T-helper 1 cell treated with Interleukin-12 subunit alpha and Interleukin-12 subunit beta and Interleukin-4 antibody, amounts not matched to agents 30 ng/mL and 1 ng/mL, for 36 hours (primary cell): ENCODE results near the gene GMCL1. TPM values are rescaled to one million over a fixed set of nuclear protein-coding genes. Genes with fewer than 3 reads are reported as not detected.

Experiments used
- intact Hi-C: fragments of 100-400 bp; cut with micrococcal nuclease; formaldehyde crosslinking; loops from one replicate; pipeline ENCODE4 v1.15.1; 2024
- total RNA-seq: library from RNA; stranded (reverse); gene quantifications from 2 replicates; pipeline ENCODE4 v1.2.3, GENCODE V29; 2022

Gene GMCL1
- total RNA-seq, 1 donor from 2014 or later, result 30.4 TPM

DNA sequence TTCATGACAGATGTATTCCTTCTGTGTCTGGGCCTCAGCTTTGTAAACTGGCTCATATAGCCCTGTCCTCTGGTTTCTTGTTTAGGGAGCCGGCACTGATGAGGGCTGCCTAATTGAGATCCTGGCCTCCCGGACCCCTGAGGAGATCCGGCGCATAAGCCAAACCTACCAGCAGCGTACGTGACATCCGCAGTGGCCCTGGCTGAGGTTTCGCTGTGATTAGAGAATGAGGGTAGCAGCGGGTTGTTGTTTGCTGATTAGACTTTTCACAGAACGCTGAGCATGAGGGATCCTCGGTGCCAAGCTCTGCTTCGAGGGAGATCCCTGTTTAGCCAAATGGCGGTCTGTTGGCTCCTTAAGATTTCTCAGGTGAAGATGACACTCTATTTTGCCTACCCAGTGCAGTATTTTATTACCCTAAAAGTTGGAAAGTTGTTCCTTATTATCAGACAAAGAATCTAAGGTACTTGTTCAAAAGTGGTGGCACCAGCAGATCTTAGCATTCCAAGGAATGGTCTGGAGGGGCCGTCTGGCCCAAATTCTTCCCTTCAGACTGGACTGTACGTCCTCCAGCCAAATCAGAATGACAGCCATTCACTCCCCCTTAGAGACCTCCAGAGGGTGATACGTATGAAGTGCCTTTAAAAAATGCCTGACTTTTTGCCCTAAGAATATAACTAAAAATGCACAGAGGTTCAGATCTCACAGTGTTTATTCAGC is 21.5 kb upstream of the GMCL1 start:
- intact Hi-C loops, result no loop called here

DNA sequence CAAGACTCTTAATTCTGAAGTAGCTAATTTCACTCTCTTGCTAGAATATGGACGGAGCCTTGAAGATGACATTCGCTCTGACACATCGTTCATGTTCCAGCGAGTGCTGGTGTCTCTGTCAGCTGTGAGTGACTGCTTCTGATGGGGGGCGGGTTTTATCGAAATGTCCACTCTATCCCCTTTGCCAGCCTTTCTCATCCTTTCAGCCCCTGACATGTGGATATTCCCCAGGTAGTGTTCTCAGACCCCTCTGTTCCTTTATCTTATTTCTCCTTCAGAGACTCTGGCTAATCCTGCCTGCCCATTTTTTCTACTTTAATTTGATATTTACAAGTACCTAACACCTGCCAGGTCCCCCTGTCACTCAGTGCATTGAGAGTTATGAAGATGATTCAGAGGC is 18.9 kb upstream of the GMCL1 start:
- intact Hi-C loops, result no loop called here

DNA sequence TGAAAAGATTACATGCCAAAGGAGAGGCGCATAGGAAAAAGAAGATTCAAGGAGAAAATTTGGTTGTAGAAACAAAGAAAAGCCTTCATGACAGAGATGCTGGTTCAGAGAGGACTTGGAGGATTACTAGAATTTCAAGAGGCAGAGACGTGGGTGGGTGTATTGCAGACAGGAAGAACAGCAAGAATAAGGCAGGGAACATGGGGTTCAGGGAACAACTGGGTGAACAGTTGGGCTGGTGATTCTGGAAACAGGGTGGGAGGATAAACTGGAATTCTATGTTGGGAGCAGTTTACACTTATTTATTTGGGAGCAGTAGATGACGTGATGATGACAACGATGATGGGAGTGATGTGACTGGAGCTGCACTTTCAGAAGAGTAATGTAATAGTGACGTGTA is 18.4 kb upstream of the GMCL1 start:
- intact Hi-C loops, result no loop called here

DNA sequence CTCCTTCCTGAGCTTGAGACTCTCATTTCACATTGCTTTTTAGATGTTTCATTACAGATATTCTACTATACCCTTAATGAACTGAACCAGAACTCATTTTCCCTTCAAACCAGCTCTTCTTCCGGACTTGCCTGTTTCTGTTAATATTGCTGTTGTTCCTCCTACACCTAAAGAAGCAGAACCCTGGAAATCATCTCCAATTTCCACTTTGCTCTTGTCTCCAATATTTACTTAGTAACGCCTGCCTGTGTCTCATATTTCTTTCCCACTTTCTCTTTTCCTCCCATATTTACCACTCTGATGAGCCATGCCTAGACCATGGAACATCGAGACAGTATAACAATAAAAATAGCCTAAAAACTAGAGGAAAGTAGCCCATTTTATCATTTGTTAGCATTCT is 17.9 kb upstream of the GMCL1 start:
- intact Hi-C loops, result no loop called here

DNA sequence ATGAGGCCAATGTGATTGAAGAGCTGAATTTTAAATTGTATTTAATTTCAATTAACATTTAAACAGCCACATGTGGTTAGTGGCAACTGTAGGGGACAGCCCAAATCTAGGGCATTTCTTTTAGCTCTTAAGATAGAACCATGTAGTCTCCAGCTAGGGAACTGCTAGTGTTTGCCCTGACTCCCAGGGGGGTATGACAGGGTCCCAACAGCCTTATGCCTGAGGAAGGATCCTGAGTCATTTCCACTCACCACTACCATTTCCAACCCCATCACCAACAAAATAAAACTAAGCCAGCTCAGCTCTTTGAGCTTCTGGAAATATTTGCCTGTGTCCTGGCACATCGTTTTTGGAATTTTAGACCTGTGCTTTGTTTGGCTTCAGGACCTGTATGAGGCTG is 13.7 kb upstream of the GMCL1 start:
- intact Hi-C loops, result loop anchor here (2.0 kb wide), 1 partner anchor 379 kb away; the partner anchor contains the start of gene NFU1

DNA sequence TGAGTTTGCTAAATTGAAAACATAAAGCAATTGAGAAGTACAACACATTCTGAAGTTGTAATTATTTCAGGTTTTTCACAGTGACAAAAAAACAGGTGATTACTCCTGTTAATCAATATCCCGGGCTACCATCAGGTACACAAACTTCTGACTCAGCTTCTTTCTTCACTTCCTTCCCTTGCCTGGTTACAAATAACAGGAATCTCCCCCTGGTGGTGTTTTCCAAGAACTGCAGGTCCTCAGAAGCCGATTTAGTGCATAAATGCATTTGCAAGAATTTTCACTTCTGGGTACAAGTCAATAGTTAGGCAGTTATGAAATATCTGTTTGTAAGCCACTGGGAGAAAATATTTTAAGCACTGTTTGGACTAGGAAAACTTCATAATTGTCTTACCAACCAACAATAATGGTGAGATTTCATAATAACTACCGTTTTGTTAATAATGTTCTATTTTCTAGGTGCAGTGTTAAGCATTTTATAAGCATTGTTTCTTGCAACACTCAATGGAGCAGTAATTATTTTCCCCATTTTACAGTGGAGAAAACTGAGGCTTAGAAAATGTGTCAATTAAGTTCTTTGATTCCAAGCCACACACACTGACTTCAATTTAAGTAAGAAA is 12.4 kb upstream of the GMCL1 start:
- intact Hi-C loops, result loop anchor here (1.0 to 2.0 kb wide), 6 partner anchors 12 to 380 kb away; partner anchors contain the start of genes ANXA4, GMCL1 and NFU1

DNA sequence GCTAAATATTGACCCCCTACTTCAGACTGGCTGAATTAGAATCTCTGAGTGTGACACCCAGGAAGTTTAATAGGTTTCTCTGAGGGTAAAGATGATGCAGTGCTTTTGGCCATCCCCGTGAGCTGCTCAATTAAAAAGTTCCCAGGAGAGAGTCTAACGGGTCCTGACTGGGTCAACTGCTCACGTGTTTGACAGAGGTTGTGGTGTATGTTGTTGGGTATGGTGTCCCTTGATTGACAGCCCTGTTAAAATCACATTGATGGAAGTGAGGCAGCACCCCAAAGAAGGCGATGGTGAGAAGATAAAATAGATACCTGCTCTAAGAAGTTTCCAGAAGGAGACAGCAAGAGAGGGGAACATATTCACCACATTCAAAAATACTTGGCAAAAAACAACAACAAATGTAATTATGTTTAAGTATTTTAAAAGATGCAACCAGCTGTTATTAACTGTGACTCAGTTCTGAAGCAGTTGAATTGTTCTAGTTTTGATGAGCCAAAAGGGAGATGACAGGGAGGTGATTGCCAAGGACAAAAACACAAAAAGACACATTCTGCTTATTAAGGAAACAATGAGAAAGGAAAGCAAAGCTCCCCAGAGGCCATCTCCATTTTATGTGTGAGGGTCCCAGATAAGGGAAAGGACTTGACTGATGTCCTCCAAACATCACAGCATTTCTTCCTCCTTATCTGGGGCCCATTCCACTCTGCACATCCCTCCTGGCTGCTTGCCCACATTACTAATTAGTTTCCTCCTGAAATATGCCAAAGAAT is 11.5 kb upstream of the GMCL1 start:
- intact Hi-C loops, result loop anchor here (1.0 to 2.0 kb wide), 6 partner anchors 11 to 381 kb away; partner anchors contain the start of genes ANXA4, GMCL1 and NFU1

DNA sequence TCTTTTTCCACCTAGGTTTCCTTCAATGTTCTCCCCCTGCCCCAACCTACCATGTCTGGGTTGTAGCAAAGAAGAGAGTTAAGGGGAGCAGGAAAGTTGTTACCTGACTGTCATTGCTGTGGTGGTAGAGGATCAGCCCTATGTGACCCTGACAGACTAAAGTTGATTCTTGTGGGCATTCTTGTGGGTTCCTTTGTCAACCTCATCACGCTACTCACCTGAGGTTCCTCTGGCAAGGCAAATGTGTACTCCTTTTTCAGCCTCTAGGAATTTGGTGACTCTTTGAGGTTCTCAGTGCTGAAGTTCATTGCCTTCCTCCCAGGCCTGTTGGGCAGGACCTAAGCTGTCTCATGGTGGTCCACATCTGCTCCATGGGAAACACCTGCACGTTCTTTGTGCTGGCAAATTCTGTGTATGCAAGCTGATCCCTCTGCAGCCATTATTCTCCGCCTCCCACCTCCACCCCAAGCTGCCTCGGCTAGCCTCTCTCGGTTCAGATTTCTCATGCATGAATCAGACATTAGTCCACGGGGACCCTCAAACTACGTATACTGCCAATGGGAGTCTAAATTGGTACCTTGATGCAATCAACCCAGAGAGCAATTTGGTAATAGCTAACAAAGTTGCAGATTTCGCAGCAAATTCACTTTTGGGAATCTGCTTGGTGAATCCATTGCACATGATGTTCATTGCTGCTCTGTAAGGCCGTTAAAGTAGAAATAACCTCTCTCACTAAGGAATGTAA is 1.5 kb upstream of the GMCL1 start:
- intact Hi-C loops, result loop anchor here (2.0 to 5.0 kb wide), 5 partner anchors 53 to 1575 kb away; partner anchors contain the start of genes APLF, FBXO48, PCBP1 and PPP3R1

DNA sequence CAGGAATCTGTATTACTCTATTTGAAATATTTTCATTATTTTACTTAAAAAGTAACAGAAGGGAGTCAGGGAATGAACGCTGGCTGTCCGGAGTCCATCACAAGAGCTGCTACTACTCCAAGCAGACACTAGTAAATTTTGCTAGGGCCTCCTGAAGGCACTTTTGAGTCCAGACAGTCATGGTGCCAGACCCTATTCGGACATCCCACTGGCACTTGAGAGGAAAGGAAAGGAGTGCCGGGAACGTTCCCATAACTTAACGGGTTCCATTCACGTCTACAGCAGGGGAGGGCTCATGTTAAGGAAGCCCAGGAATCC is 563 bp upstream of the GMCL1 start:
- intact Hi-C loops, result loop anchor here (1.0 to 5.0 kb wide), 16 partner anchors 12 to 1576 kb away; partner anchors contain the start of genes APLF, C2orf42, FBXO48 and GFPT1

DNA sequence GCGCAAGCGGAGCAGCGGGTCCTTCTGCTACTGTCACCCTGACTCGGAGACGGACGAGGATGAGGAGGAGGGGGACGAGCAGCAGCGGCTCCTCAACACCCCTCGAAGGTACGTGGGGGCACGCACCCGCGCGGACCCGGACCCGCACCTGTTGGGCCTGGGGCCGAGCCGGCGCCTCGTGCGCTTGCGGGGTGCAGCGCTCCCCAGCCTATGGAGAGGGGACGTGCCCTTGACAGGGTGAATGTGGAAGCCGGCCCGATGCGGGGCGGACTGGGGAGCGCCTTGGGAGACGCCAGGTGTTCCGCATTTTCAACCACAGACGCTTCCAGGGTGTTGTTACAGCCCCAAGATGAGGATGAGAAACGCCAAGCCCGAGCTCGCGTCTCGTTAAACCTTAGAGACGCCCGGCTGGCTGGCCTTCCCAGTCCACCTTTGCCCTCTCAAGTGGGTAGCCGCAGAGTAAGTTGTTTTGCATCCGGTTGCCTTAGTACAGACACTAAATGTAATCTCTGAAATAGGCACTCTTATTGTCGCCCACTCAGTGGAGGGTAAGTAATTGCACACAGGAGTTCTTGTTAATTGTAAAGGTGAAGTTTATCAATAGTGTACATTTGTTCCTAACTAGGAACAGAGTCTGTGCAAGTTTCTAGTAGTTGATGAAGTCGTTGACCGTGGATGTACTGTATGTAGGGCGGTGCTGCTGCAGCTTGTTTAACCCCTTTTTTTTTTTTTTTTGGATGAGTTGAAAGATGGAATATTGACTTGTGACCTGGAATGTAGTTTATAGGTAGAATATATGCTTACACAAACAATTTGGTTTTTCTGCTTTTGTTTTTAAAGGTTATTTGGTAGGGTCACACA is 815 bp downstream of the GMCL1 start:
- intact Hi-C loops, result loop anchor here (1.0 kb wide), 3 partner anchors 88 to 313 kb away; partner anchors contain the start of gene ANXA4

DNA sequence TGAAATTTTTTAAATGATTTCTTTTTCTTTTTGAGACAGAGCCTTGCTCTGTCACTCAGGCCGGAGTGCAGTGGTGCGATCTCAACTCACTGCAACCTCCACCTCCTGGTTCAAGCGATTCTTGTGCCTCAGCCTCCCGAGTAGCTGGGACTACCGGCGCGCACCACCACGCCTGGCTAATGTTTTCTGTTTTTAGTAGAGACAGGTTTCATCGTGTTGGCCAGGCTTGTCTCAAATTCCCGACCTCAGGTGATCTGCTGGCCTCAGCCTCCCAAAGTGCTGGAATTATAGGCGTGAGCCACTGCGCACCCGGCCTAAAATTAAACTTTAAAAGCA is 1.4 kb downstream of the GMCL1 start:
- intact Hi-C loops, result loop anchor here (1.0 kb wide), 3 partner anchors 89 to 312 kb away; partner anchors contain the start of gene ANXA4

DNA sequence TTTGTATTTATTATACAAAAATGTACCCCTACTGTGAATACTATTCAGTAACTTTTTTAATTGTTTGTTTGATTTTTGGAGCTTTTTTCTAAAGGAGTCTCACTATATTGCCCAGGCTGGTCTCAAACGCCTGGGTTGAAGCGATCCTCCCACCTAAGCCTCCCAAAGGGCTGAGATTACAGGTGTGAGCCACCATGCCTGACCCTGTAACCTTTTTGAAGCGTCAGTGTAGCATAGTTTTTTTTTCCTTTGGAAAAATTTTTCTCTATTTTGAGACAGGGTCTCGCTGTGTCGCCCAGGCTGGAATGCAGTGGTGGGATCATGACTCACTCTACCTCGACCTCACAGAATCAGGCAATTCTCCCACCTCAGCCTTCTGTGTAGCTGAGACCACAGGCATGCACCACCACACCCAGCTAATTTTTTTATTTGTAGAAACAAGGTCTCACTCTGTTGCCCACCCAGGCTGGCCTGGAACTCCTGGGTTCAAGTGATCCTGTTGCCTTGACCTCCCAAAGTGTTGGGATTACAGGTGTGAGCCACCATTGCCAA is 2.0 kb downstream of the GMCL1 start:
- intact Hi-C loops, result no loop called here

DNA sequence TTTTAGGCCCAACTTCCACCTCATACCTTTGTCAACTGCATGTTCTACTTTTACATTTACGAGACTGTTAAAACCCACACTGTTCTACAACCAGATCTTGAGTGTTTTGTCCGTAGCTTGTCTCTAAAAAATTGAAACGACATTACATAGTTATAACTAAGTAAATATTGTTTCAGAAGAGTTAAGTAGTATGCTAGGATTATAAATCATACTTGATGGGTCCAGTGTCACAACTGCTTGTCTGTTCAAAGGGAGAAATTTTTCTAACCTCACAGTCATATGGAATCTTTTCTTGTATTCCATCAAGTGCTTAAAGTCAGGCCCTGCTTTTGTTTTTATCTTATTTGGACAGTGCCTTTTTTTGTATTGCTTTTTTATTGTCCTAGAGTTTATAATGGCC is 4.3 kb downstream of the GMCL1 start:
- intact Hi-C loops, result no loop called here

DNA sequence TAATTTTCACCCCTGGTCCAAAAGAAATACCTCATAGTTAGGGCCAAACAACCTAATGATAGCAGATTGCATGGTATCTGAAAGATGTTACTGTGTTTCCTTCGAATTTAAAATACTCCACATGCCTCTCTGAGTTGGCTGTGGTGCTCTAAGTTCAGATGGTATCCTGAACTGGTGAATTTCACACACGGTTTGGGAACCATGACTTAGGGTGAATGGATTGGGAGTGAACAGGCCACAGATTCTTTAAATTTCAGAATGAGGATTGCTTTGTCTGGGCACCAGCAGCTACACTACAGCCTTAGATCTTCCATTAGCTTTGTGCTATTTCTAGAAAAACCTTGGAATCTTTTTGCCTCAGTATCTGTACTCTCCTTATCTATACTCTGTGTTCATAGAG is 6.2 kb downstream of the GMCL1 start:
- intact Hi-C loops, result no loop called here

DNA sequence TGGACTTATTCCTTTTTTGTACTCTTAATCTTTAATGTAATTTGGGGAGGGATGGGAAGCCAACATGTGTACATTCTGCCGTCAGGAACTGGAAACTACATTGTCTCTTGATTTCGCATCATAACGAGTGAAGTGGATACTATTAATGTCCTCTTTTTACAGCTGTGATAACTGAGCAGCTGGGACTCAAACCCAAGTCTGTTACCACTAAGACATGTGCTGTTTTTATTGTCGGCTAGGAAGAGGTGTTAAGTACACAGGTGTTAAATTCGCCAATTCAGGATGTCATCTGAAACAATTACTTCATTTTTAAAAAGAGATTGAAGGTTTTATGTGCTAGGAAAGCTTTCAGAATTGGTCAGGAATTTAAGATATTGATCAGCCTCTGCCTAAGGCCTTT is 6.9 kb downstream of the GMCL1 start:
- intact Hi-C loops, result no loop called here

DNA sequence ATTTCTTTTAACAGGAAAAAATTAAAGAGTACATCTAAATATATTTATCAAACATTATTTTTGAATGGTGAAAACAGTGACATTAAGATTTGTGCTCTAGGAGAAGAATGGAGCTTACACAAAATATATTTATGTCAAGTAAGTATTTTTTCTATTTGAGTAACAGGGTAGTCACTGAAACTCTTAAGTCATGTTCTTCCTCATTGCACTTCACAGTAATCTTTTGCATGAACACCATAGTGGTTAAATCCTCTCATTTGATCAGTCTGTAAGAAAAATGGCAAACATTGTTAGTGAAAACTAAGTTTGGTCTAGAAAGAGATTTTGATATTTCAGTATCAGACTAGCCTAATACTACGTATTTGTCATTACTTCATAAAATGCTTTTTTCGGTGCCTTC is 8.1 kb downstream of the GMCL1 start:
- intact Hi-C loops, result no loop called here

DNA sequence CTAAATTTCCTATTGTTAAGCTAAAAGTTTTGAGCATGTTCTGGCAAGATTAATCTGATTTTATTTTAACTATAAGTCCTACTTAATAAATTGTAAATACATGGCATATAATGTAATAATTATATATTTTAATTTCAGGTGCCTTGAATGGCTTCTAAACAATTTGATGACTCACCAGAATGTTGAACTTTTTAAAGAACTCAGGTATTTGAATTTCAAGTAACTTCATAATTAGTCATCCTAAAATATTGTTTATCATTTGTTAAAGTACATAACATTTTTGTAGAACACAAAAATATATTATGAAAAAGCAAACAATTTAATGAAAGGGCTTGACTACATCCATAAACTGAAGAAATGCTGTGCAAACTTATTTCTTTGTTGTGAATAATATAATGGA is 14.5 kb downstream of the GMCL1 start:
- intact Hi-C loops, result loop anchor here (2.0 kb wide), 1 partner anchor 13 kb away; no protein-coding TSS in a partner anchor

DNA sequence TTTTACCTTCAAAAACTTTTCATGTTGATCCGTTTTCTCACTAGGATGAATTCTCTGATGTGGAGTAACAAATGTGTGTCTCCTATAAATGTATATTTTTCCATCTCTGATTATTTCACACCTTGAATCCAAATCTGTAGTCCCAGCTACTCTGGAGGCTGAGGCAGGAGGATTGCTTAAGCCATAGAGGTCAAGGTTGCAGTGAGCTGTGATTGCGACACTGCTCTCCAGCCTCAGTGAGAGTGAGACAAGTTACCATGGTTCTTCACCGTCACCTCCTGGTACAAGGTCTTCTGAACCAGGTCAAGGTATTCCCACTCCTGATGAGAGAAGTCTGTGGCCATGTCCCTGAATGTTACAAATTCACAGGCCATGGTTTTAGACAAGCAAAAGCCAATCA is 15.1 kb downstream of the GMCL1 start:
- intact Hi-C loops, result no loop called here

DNA sequence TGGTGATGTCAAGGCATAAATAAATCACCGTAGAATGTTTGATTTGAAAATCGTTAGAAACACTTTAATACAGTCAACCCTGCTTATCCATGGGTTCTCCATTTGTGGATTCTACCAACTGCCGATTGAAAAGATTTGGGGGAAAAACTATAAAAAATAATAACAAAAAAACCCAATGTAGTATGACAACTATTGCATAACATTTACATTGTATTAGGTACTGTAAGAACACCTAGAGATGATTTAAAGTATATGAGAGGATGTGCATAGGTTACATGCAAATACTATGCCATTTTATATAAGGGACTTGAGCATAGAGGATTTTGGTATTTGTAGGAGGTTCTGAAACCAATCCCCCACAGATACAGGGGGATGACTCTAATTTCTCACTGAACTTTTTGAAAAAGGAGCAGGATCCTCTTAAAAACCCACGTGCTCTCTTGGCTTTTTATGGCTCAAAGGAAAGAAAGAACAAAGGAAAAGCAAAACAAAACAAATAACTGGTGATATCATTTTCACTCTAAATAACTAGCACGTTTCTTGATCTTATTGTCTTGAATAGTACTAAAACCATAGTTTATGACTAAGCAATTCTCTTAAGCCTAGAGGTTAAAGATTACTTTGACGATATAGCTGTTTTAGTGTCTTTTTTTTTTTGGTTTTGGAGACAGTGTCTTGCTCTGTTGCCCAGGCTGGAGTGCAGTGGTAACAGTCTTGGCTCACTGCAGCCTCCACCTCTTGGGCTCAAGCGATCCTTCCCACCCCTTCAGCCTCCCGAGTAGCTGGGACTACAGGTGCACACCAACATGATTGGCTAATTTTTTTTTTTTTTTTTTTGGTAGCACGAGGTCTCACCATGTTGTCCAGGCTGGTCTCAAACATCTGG is 17.0 kb downstream of the GMCL1 start:
- intact Hi-C loops, result no loop called here
